ENCODE data around the gene PHACTR4. TPM values are rescaled to one million over a fixed set of nuclear protein-coding genes. Genes with fewer than 3 reads are reported as not detected.

PHACTR4 gene
- total and polyA plus RNA-seq, 2 of the 13 experiments (the other 11 are each of a cell fraction or from before 2014, with no cell fraction given): 13.9 to 17.1 TPM

DNA sequence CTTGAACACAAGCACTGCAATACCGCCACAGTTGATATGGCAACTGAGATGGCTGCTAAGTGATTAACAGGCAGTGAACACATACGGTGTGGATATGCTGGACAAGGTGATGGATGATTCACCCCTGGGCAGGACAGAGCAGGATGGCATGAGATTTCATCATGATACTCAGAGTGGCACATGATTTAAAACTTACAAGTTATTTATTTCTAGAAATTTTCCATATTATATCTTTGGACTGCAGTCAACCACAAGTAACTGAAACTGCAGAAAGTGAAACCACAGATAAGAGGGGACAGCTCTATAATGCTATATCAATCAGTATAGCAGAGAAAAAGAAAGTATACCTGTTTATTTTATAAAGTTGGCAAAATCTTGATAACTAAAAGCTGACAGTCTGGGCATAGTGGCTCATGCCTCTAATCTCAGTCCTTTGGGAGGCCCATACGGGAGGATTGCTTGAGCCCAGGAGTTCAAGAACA is 47.9 kb downstream of the PHACTR4 start:
- H3K27ac ChIP-seq (ENCODE audit: extremely low read length, insufficient read depth, low read length): no peak overlapping the region
- H3K9ac ChIP-seq (ENCODE audit: insufficient read depth, low read depth, low read length): no peak overlapping the region
- peaks cover 34% of the 10 kb centered on the region for H3K79me2 ChIP-seq (ENCODE audit: insufficient read depth, low read length)
- DNase-seq (ENCODE audit: low spot score) (no peak), FAIRE-seq (no peak), ATAC-seq (no peak)
- peaks cover 0 to 7% of the 10 kb centered on the region in 2 experiments; a peak in 2 of 5 replicates for H3K36me3 ChIP-seq (replicated peaks in 1 of 2; ENCODE audit: control insufficient read depth in 1 of 2, insufficient read depth in 2 of 2, low read length in 2 of 2)
- TF ChIP-seq, protein P1, sequence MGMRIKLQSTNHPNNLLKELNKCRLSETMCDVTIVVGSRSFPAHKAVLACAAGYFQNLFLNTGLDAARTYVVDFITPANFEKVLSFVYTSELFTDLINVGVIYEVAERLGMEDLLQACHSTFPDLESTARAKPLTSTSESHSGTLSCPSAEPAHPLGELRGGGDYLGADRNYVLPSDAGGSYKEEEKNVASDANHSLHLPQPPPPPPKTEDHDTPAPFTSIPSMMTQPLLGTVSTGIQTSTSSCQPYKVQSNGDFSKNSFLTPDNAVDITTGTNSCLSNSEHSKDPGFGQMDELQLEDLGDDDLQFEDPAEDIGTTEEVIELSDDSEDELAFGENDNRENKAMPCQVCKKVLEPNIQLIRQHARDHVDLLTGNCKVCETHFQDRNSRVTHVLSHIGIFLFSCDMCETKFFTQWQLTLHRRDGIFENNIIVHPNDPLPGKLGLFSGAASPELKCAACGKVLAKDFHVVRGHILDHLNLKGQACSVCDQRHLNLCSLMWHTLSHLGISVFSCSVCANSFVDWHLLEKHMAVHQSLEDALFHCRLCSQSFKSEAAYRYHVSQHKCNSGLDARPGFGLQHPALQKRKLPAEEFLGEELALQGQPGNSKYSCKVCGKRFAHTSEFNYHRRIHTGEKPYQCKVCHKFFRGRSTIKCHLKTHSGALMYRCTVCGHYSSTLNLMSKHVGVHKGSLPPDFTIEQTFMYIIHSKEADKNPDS (CRISPR knock-in tag; IDR thresholded peaks at IDR 0.05): no peak
- TF ChIP-seq FOSL2 (CRISPR knock-in tag; IDR thresholded peaks at IDR 0.05) (peak; percentile 59), SMAD9 (CRISPR knock-in tag; IDR thresholded peaks at IDR 0.05) (no peak), ZNF460 (CRISPR knock-in tag; IDR thresholded peaks at IDR 0.05; ENCODE audit: borderline replicate concordance) (no peak), ZNF563 (CRISPR knock-in tag; IDR thresholded peaks at IDR 0.05) (no peak), ZNF205 (CRISPR knock-in tag; IDR thresholded peaks at IDR 0.05) (no peak), ZNF10 (CRISPR knock-in tag; IDR thresholded peaks at IDR 0.05; ENCODE audit: borderline replicate concordance, low read depth) (no peak), ZNF75D (CRISPR knock-in tag; IDR thresholded peaks at IDR 0.05; ENCODE audit: borderline replicate concordance) (no peak)
- TF ChIP-seq, protein P2, sequence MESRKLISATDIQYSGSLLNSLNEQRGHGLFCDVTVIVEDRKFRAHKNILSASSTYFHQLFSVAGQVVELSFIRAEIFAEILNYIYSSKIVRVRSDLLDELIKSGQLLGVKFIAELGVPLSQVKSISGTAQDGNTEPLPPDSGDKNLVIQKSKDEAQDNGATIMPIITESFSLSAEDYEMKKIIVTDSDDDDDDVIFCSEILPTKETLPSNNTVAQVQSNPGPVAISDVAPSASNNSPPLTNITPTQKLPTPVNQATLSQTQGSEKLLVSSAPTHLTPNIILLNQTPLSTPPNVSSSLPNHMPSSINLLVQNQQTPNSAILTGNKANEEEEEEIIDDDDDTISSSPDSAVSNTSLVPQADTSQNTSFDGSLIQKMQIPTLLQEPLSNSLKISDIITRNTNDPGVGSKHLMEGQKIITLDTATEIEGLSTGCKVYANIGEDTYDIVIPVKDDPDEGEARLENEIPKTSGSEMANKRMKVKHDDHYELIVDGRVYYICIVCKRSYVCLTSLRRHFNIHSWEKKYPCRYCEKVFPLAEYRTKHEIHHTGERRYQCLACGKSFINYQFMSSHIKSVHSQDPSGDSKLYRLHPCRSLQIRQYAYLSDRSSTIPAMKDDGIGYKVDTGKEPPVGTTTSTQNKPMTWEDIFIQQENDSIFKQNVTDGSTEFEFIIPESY (CRISPR knock-in tag; IDR thresholded peaks at IDR 0.05): peak; percentile 32; the same call in 1 of the 2 replicates
- no peaks in the 10 kb centered on the region for H3K27me3 ChIP-seq (ENCODE audit: control insufficient read depth in 1 of 2, insufficient read depth in 2 of 2, low read length in 2 of 2)
- in situ Hi-C loops (cut with HindIII; ENCODE audit: extremely low pct_ligation_motif_present, low pct_unique_long_range_greater_than_20kb): loop anchor here (25.0 kb wide), 1 partner anchor 195 kb away; no protein-coding TSS in a partner anchor
- H3K4me2 ChIP-seq (ENCODE audit: low read depth, low read length): no peak overlapping the region
- POLR2A ChIA-PET: no interaction called here
- peaks cover 29% of the 10 kb centered on the region for H3K4me1 ChIP-seq (ENCODE audit: insufficient read depth, low read length)
- H3K4me3 ChIP-seq (replicated peaks in 1 of 3; ENCODE audit: insufficient read depth in 1 of 3, low read depth in 2 of 3, low read length in 3 of 3): no peak overlapping the region
- H3K9me3 ChIP-seq (ENCODE audit: low read length): no peaks in the 10 kb centered on the region
- CTCF ChIA-PET (ENCODE audit: low intra/inter-chr PET ratio, low total read pairs): no interaction called here
- BruUV-seq (replicated peaks): no TSS peak
- no peaks in the 10 kb centered on the region for H4K20me1 ChIP-seq (ENCODE audit: insufficient read depth, low read length)
- intact Hi-C loops (cut with micrococcal nuclease; ENCODE audit: unreplicated experiment): no loop called here
- no peak overlapping the region for H2AFZ ChIP-seq (ENCODE audit: low read length)
- WGBS (ENCODE audit: low lambda C conversion rate): 82% methylated on average over 3 of the region's 3 CpGs
